HFF-Myc (cell line): ENCODE measurements around the gene CCDC154.

ENCODE experiments used
- DNase-seq: peaks from one replicate; pipeline ENCODE4 v3.0.0-alpha.2; 2011; ENCODE audit warnings: low read depth; ENCODE audit errors: extremely low read depth
- H3K4me3 ChIP-seq: replicated peaks from 2 replicates; pipeline ENCODE4 v1.5.1; 2011; ENCODE audit warnings: low read depth, mild to moderate bottlenecking, control low read depth, low read length
- CTCF ChIP-seq: IDR thresholded peaks from 2 replicates; pipeline ENCODE4 v1.5.1; 2012; ENCODE audit warnings: mild to moderate bottlenecking, low read depth, low read length, control low read depth; ENCODE audit errors: missing control alignments

Gene CCDC154

GRCh38 chr16:1454561-1454960 is 10.2 kb upstream of the CCDC154 start:
- no peak for TF ChIP-seq CTCF
- H3K4me3 ChIP-seq, result no peak overlapping the region
- DNase-seq, result no peak

- no peak for DNase-seq
- H3K4me3 ChIP-seq, result no peak overlapping the region
- TF ChIP-seq CTCF, result no peak
Measured at GRCh38 chr16:1453316-1453715, 9.0 kb upstream of the CCDC154 start.

GRCh38 chr16:1452530-1452929 is 8.2 kb upstream of the CCDC154 start:
- no peak overlapping the region for H3K4me3 ChIP-seq
- no peak for DNase-seq
- TF ChIP-seq CTCF, result no peak

- no peak for TF ChIP-seq CTCF
- DNase-seq, result no peak
- H3K4me3 ChIP-seq, result no peak overlapping the region
Measured at GRCh38 chr16:1451702-1452392, 7.5 kb upstream of the CCDC154 start.

- TF ChIP-seq CTCF, result no peak
Measured at GRCh38 chr16:1450841-1451240, 6.5 kb upstream of the CCDC154 start.

GRCh38 chr16:1450218-1450617 is 5.9 kb upstream of the CCDC154 start:
- DNase-seq, result no peak
- peak; percentile 4 for TF ChIP-seq CTCF
- H3K4me3 ChIP-seq, result no peak overlapping the region

More at GRCh38 chr16:1450841-1451240, 6.5 kb upstream of the CCDC154 start:
- DNase-seq, result no peak
- no peak overlapping the region for H3K4me3 ChIP-seq

- no peak for DNase-seq
- H3K4me3 ChIP-seq, result no peak overlapping the region
- no peak for TF ChIP-seq CTCF
Measured at GRCh38 chr16:1449201-1449788, 4.9 kb upstream of the CCDC154 start.
